ENCODE results near the gene FAM13A. TPM values are rescaled to one million over a fixed set of nuclear protein-coding genes. Genes with fewer than 3 reads are reported as not detected.

Gene FAM13A
- total RNA-seq, 1 donor from 2014 or later, result 33.4 TPM

GRCh38 chr4:88841635-88842034, 215.3 kb downstream of the FAM13A start:
- Histone ChIP-seq H3K27ac (no peak overlapping the region), H3K9me3 (no peaks in the 10 kb centered on the region), H3K4me3 (no peak overlapping the region), H3K27me3 (no peaks in the 10 kb centered on the region), H3K4me1 (peaks cover 5% of the 10 kb centered on the region), H3K36me3 (no peaks in the 10 kb centered on the region)
- TF ChIP-seq CTCF (IDR thresholded peaks at IDR 0.05), result no peak
- intact Hi-C loops (cut with DNase I), result no loop called here
- no peak for ATAC-seq
- DNase-seq, result no peak

GRCh38 chr4:88836216-88836615, 220.8 kb downstream of the FAM13A start:
- Histone ChIP-seq H3K27ac (no peak overlapping the region), H3K9me3 (no peaks in the 10 kb centered on the region), H3K4me3 (no peak overlapping the region), H3K36me3 (no peaks in the 10 kb centered on the region), H3K27me3 (no peaks in the 10 kb centered on the region), H3K4me1 (no peaks in the 10 kb centered on the region)
- ATAC-seq, result no peak
- intact Hi-C loops (cut with DNase I), result no loop called here
- no peak for TF ChIP-seq CTCF (IDR thresholded peaks at IDR 0.05)
- DNase-seq, result no peak

GRCh38 chr4:88831031-88831430, 226.0 kb downstream of the FAM13A start:
- intact Hi-C loops (cut with DNase I), result no loop called here
- no peak overlapping the region for H3K27ac ChIP-seq
- no peak overlapping the region for H3K4me3 ChIP-seq
- H3K9me3 ChIP-seq, result no peaks in the 10 kb centered on the region
- no peaks in the 10 kb centered on the region for H3K36me3 ChIP-seq
- TF ChIP-seq CTCF (IDR thresholded peaks at IDR 0.05), result no peak
- H3K4me1 ChIP-seq, result peaks cover 12% of the 10 kb centered on the region
- no peaks in the 10 kb centered on the region for H3K27me3 ChIP-seq
- ATAC-seq (no peak), DNase-seq (no peak)

GRCh38 chr4:88830598-88830997, 226.4 kb downstream of the FAM13A start:
- Histone ChIP-seq H3K4me3 (no peak overlapping the region), H3K4me1 (peaks cover 12% of the 10 kb centered on the region), H3K27me3 (no peaks in the 10 kb centered on the region), H3K27ac (peak overlapping the region; percentile 5), H3K9me3 (no peaks in the 10 kb centered on the region), H3K36me3 (no peaks in the 10 kb centered on the region)
- intact Hi-C loops (cut with DNase I), result no loop called here
- DNase-seq (no peak), ATAC-seq (no peak)
- TF ChIP-seq CTCF (IDR thresholded peaks at IDR 0.05), result no peak

GRCh38 chr4:88828842-88829571, 228.0 kb downstream of the FAM13A start:
- intact Hi-C loops (cut with DNase I), result no loop called here
- Histone ChIP-seq H3K27me3 (no peaks in the 10 kb centered on the region), H3K36me3 (no peaks in the 10 kb centered on the region), H3K9me3 (no peaks in the 10 kb centered on the region), H3K27ac (peak overlapping the region; percentile 12), H3K4me1 (peaks cover 12% of the 10 kb centered on the region), H3K4me3 (no peak overlapping the region)
- no peak for TF ChIP-seq CTCF (IDR thresholded peaks at IDR 0.05)
- no peak for DNase-seq
- peak; percentile 13 for ATAC-seq

GRCh38 chr4:88827442-88827841, 229.5 kb downstream of the FAM13A start:
- no peak for ATAC-seq
- TF ChIP-seq CTCF (IDR thresholded peaks at IDR 0.05), result no peak
- Histone ChIP-seq H3K4me3 (no peak overlapping the region), H3K9me3 (no peaks in the 10 kb centered on the region), H3K4me1 (peaks cover 12% of the 10 kb centered on the region), H3K36me3 (no peaks in the 10 kb centered on the region), H3K27ac (no peak overlapping the region), H3K27me3 (no peaks in the 10 kb centered on the region)
- intact Hi-C loops (cut with DNase I), result no loop called here
- no peak for DNase-seq

Measured in upper lobe of right lung (tissue), 1 donor.